ENCODE results near the gene RGS18. TPM values are rescaled to one million over a fixed set of nuclear protein-coding genes. Genes with fewer than 3 reads are reported as not detected.
A peak's percentile ranks its signal among the peaks of the same experiment; 100 is the strongest.
"Not testable (repeated sequence)": the region's sequence is repeated elsewhere in the genome, so short reads cannot be mapped to it uniquely, and the experiment has no call there.

Gene RGS18
- total RNA-seq, 1 donor from 2014 or later, result not detected

- DNase-seq (ENCODE audit: extremely low read depth, low read depth, low spot score), result not testable (repeated sequence)
These were observed 6.7 kb downstream of the RGS18 start for GRCh38 chr1:192165002-192165401.

GRCh38 chr1:192167011-192167410 lies 8.7 kb downstream of the RGS18 start:
- no peak for DNase-seq (ENCODE audit: extremely low read depth, low read depth, low spot score)

- no peak for DNase-seq (ENCODE audit: extremely low read depth, low read depth, low spot score)
These were observed 9.8 kb downstream of the RGS18 start for GRCh38 chr1:192167911-192168700.

- DNase-seq (ENCODE audit: extremely low read depth, low read depth, low spot score), result no peak
These were observed 10.7 kb downstream of the RGS18 start for GRCh38 chr1:192168964-192169363.

- DNase-seq (ENCODE audit: extremely low read depth, low read depth, low spot score), result peak; percentile 83
These were observed 12.1 kb downstream of the RGS18 start for GRCh38 chr1:192170196-192170984.

GRCh38 chr1:192171123-192171522 lies 12.9 kb downstream of the RGS18 start:
- no peak for DNase-seq (ENCODE audit: extremely low read depth, low read depth, low spot score)

GRCh38 chr1:192175971-192176370 lies 17.7 kb downstream of the RGS18 start:
- DNase-seq (ENCODE audit: extremely low read depth, low read depth, low spot score), result no peak

- no peak for DNase-seq (ENCODE audit: extremely low read depth, low read depth, low spot score)
These were observed 25.5 kb downstream of the RGS18 start for GRCh38 chr1:192183788-192184187.

GRCh38 chr1:192186197-192186596 lies 27.9 kb downstream of the RGS18 start:
- DNase-seq (ENCODE audit: extremely low read depth, low read depth, low spot score), result no peak

- DNase-seq (ENCODE audit: extremely low read depth, low read depth, low spot score), result no peak
These were observed 31.8 kb downstream of the RGS18 start for GRCh38 chr1:192190066-192190465.

GRCh38 chr1:192201303-192201702 lies 43.0 kb downstream of the RGS18 start:
- DNase-seq (ENCODE audit: extremely low read depth, low read depth, low spot score), result no peak

GRCh38 chr1:192224396-192224795 lies 66.1 kb downstream of the RGS18 start:
- no peak for DNase-seq (ENCODE audit: extremely low read depth, low read depth, low spot score)

- no peak for DNase-seq (ENCODE audit: extremely low read depth, low read depth, low spot score)
These were observed 66.6 kb downstream of the RGS18 start for GRCh38 chr1:192224846-192225245.

GRCh38 chr1:192225266-192225665 lies 67.0 kb downstream of the RGS18 start:
- no peak for DNase-seq (ENCODE audit: extremely low read depth, low read depth, low spot score)

GRCh38 chr1:192225703-192226102 lies 67.4 kb downstream of the RGS18 start:
- peak; percentile 54 for DNase-seq (ENCODE audit: extremely low read depth, low read depth, low spot score)

GRCh38 chr1:192227330-192227729 lies 69.1 kb downstream of the RGS18 start:
- DNase-seq (ENCODE audit: extremely low read depth, low read depth, low spot score), result no peak

GRCh38 chr1:192227980-192228379 lies 69.7 kb downstream of the RGS18 start:
- DNase-seq (ENCODE audit: extremely low read depth, low read depth, low spot score), result not testable (repeated sequence)

- no peak for DNase-seq (ENCODE audit: extremely low read depth, low read depth, low spot score)
These were observed 74.7 kb downstream of the RGS18 start for GRCh38 chr1:192232817-192233417.

- no peak for DNase-seq (ENCODE audit: extremely low read depth, low read depth, low spot score)
These were observed 76.9 kb downstream of the RGS18 start for GRCh38 chr1:192235127-192235526.

All from glomerular endothelial cell (primary cell).